NCI-H2171 (cell line): ENCODE measurements around the gene CAMSAP2.
A peak's percentile ranks its signal among the peaks of the same experiment; 100 is the strongest.

Source experiments
- DNase-seq: peaks from one replicate; lab custom pipeline; 2025; lab: John Stamatoyannopoulos, UW

Gene CAMSAP2, protein sequence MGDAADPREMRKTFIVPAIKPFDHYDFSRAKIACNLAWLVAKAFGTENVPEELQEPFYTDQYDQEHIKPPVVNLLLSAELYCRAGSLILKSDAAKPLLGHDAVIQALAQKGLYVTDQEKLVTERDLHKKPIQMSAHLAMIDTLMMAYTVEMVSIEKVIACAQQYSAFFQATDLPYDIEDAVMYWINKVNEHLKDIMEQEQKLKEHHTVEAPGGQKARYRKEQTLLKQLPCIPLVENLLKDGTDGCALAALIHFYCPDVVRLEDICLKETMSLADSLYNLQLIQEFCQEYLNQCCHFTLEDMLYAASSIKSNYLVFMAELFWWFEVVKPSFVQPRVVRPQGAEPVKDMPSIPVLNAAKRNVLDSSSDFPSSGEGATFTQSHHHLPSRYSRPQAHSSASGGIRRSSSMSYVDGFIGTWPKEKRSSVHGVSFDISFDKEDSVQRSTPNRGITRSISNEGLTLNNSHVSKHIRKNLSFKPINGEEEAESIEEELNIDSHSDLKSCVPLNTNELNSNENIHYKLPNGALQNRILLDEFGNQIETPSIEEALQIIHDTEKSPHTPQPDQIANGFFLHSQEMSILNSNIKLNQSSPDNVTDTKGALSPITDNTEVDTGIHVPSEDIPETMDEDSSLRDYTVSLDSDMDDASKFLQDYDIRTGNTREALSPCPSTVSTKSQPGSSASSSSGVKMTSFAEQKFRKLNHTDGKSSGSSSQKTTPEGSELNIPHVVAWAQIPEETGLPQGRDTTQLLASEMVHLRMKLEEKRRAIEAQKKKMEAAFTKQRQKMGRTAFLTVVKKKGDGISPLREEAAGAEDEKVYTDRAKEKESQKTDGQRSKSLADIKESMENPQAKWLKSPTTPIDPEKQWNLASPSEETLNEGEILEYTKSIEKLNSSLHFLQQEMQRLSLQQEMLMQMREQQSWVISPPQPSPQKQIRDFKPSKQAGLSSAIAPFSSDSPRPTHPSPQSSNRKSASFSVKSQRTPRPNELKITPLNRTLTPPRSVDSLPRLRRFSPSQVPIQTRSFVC (N-terminal part only)

DNA sequence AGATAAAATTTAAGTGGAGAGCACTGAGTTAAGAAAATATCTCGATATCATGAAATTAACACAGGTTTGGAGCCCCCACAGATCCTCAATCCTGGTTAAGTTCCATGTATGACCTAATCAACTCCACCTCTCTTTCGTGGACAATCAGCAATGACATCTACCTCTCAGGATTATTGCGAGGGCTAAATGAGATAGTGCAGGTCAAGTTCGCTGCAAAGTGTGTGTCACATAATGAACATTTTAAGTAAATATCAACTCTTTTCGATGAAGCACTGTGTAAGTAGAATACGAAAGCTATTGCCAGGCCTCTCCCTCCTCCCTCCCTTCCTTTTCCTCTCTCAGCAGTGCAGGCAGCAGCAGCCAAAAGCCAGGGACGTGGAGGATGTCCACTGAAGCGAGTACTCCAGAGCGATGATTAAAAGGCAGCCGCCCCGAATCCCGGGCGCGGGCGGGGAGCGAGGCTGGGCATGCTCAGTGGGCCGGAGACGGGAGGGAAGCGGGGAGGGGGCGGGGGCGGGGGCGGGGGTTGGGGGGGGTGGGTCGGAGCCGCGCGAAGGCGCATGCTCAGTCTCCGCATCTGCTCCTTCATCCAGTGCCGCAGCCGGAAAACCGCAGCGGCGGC, at the start of gene CAMSAP2:
CAMSAP2 (plus strand) TSS at position 567 of the 622 bp plus-strand sequence. CDS start 935 bp downstream, outside the sequence.
- DNase-seq = peak; percentile 88

DNA sequence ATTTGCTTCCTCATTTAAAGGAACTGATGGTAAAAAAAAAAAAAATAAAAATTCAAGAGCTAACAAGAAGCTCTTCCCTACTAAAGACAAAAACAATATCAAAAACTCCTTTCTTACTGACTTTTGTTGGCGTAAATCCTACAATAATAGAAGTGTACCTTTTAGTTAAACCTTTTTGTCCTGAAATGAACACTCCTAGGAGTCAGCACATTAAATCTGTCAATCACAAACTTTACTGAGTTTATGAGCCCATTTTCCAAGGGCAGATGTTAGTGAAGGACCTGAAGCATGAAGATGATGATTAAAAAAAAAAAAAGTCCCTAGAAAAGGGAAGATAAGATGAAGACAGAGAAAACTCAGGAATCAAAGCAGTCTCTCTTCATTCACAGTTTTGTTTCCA, 46.4 kb upstream of the CAMSAP2 start:
- no peak for DNase-seq

DNA sequence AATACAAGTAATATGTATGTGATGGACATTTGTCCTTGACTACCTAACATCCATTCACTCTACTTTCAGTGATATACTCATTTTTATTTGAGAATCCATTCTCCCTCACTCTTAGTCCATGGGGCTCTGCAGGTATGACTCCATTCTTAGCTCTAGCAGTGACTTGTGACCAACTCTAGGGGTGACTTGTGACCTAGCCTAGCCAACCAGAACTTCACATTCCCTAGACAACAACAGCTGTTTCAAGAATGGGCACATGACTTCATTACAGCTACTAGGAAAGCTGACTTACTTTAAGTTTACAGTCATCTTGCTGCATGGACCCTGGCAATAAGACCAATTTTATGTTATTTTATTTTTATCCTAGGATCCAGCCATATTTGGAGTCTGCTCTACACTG, 45.4 kb upstream of the CAMSAP2 start:
- DNase-seq = no peak

DNA sequence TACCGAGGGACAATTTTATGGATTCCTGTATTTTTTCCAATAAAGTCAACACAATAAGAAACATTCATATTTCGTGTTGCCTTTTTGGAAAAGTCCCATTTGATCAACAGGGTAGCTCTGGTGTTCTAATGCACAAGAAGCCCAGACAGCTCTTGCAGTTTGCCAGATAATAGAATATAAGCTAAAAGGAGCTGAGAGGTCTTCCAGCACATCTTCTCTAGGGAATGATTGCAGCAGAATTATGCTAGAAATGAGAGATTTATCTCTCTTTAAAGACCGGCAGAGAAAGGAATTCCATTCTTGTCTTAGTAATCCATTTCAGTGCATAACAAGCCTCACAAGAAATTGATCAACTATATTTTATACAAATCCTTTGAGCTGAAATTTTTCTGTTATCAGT, 44.0 kb upstream of the CAMSAP2 start:
- no peak for DNase-seq

DNA sequence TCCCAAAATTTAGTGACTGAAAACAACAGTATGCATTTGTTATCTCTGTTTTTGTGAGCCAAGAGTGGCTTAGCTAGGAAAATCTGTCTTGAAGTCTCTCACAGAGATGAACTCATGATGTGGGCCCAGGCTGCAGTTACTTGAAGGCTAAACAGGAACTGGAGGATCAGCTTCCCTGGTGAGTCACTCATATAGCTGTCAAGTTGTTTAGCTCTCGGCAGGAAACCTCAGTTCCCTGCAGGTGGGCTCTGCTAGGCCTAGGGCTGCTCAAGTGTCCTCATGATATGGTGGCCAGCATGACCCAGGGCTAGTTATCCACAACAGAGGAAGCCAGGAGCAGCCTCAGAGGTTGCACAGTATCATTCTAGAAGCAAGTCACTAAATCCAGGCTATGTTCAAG, 38.8 kb upstream of the CAMSAP2 start:
- no peak for DNase-seq

DNA sequence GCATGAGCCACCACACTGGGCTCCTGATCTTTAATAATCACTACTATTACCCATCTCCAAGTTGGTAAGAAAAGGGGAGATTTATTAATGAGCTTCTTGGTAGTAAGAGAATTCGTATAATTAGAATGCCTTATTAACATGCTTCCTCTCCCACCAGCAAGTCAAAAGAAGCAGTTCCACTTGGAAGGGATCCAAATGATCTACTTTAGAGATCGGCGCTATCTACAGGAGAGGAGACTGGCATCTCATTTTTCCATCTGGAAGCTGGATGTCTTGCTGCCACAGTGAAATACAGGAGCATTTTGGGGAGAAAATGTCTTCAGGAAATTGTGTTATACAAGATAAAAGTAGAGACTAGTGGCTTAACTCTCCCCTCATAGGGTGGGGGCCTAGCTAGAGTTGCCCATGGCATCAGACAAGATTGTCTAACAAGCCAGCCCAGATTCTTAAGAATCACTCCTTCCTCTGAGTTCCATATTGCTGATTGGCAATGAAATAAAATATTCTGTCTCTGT, 33.6 kb upstream of the CAMSAP2 start:
- DNase-seq = no peak

DNA sequence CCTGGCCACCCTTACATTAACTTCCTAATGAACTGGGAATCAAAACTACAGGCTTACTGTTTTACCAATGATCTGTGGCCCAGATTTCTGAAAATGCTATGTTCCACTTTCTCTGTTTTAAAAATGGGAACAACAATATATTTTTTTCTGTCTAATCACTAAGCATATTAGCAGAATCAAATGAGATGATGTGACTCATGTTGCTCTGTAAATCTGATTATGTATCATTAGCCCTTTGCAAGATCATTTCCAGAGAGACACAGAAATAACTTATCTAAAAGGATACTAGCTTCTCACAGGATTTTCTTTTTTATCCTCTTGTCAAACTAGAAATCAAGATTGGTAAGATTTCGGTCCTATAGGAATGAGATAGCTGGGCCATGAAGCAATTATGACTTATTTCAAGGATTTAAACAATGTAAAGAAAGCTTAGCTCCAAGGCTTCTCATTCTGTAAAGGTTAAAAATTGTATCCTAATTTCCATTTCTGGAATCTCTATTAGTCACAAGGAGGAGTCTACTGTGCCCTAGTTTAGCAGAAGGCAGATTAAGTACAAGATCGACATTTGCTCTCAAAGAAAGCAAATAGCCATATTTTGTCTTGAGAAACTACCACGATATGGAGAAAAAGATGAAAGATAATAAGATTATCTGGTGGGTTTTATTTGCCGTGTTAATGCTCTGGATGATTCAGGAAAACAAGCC, 32.4 kb upstream of the CAMSAP2 start:
- DNase-seq = no peak

DNA sequence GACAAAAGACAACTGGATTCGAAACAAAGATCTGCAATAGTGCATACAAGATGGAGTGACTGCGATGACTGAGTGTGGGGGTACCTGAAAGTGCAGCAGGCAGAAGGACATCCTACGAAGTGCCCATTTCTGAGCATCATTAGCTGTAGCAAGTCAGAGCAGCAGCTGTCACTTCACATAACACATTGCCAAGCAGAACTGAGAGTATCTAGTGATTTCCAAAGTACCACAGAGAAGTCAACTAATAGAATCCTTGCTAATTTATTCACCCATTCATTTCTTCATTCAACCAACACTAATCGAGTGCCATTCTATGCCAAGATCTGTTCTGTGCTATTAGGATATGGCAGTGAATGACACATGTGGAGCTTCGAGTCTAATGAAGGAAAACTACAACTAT, 31.6 kb upstream of the CAMSAP2 start:
- DNase-seq = no peak

DNA sequence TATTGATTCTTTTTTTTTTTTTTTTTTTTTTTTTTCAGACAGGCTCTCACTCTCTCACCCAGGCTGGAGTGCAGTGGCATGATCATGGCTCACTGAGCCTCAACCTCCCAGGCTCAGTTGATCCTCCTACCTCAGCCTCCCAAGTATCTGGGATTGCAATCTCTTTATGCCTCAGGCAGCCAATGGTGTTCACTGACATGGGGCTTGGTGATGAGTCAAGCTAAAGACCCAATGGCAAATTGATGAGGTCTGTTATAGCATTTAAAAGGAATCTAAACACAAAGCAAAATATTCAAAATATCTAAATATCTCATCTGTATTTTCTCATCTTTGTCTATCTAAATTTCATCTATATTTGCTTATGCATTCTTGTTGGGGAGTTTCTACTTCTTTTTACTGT, 30.5 kb upstream of the CAMSAP2 start:
- no peak for DNase-seq

DNA sequence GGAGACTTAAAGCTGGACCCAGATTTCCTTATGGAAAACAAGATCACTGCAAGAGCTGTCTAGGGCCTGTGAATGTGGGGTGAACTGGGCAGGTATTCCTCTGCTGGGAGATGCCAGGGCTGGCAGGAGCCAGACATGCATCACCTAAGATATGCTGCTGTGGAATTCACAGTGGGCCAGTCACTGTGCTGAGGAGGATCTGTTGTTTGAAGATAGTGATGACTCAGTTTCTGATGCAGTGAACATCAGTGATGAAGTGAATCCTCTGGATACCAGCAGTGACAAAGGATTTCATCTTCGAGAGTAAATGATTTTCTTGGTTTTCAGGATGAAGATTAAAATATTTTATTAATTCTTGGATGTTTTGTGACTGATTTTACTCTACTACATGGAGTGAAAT, 29.9 kb upstream of the CAMSAP2 start:
- DNase-seq = no peak

DNA sequence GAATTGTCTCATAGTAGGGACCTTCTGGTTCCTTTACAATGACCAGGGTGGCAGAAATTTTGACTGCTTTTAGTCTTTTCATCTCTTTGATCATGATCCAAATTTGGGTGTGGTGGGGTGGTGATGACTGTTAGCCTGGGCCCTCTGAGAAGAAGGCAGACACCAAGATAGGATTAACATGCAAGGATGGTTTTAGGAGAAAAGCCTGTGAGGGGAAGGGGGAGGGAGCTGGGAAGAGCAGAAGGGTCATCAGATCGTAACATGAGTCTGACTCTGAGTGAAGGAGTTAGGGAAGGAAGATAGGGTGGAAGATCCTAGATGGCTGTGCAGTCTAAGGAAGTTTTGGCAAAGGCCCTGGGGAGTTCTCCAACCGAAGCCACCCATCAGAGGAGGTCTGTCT, 28.5 kb upstream of the CAMSAP2 start:
- no peak for DNase-seq

DNA sequence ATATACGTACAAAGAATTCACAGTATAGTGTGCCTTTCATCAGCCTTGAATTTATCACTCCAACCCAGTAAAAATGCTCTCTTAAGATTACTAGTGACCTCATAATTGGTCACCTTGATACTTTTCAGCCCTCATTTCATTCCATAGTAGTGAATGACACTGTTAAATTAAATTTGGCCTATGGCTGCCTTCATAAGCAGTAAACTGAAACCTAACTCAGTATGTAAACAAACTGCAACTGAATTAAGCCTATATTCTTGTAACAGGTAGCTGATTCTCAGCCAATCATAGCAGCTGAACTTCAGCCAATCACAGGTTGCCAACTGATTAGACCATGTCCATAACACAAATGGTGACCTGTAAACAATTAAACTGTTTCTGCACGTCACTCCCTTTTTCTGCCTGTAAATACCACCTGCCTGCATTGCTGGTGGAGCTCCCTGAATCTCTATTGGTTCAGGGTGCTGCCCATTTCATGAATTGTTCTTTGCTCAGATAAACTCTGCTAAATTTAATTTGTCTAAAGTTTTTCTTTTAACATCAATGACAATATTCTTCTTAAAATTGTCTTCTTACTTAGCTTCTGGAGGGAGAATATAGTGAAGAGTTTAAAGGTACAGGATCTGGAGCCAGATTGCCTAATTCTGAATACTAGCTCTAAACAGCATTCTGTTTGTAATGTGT, 24.0 kb upstream of the CAMSAP2 start:
- DNase-seq = no peak

DNA sequence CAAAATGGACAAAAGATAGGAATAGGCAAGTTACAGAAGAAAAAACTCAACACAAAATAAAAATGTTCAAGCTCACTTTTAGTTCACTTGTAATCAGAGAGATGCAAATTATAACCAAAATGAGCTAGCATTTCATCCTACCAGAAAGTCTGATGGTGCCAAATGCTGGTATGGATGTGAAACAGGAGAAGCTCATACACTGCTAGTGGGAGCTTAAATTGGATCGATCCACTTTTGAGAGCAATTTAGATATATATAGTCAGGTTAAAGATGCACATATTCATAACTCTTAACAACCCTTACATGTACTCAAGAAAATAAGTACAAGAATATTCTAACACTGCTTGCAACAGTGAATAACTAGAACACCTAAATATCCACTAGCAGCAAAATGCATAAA, 18.5 kb upstream of the CAMSAP2 start:
- no peak for DNase-seq

DNA sequence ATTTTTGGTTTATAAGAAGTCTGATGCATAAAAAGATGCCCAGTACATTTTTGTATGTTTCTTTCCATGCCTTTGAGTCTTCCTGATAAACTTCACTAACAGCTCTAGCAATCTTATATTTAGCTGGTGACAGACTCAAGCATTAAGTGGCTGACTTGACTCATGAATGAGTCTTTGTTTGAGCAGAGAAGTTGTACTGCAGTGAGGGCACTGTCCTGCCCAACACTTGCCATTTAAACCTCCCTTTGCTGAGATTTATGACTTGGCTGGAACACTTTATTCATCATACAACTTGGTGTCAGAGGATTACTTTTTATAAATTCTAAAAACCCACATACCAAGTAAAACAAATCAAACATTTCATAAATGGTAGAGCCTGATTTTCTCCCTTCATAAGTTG, 14.6 kb upstream of the CAMSAP2 start:
- DNase-seq = no peak

DNA sequence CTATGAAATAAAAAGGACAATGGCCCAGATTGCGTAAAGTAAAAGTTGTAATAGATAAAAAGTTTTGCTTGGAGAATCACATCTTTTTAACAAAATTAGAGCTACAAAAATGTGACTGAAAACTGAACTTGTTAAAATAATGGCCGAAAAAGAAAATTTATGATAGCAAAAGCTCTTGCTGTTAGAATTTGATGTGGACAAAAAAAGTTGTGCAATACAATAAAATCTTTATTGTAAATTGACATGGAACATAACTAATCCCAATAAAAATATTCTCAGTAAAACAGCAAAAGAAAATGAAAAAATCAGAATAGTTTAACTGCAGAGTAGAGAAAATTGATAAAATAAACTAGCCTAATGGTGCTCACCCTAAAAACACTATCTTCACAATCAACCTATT, 11.4 kb upstream of the CAMSAP2 start:
- no peak for DNase-seq

DNA sequence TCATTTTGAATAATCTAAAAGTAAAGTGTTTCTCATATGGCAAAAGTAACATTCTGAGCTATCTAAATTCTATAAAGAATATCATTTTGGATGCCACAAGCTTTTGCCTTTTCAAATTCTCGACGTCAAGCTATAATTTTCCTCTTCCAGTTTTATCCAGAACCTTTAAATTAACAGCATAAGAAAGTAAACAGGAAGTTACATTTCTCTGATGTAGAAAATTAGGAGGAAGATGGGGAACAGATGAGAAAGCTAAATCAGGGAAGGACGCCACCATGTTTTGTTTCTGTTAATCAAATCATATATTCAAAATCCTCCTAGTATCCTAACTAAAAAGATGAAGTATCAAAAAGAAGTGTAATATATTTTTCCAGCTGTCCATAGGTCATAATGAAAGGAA, 8.8 kb upstream of the CAMSAP2 start:
- DNase-seq = no peak

DNA sequence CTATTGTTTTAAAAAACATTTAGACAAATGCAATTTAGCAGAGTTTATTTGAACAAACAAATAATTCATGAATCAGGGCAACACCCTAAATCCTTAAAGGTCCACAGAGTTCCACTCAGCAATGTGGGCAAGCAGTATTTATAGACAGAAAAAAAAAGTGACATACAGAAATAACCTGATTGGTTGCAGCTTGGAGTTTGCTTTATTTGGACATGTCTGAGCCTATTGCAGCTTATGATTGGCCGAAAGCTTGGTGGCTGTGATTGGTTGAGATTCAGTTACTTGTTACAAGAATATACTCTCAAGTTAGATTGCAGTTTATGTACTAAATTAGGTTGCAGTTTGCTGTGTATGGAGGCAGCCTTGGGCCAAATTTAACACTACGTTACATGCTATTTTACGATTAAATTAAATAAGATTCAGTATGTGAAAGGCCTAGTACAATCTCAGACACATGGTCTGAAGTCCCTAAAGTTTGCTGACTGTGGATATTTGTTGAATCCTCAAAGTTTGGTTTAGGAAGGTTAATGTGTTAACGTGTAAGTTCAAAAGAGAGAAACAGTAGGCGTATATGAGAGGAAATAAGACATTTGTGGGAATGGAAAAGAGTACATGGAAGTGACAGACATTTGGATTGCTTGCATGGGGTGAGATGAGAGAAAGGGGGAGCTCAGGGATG, 6.9 kb upstream of the CAMSAP2 start:
- DNase-seq = no peak

DNA sequence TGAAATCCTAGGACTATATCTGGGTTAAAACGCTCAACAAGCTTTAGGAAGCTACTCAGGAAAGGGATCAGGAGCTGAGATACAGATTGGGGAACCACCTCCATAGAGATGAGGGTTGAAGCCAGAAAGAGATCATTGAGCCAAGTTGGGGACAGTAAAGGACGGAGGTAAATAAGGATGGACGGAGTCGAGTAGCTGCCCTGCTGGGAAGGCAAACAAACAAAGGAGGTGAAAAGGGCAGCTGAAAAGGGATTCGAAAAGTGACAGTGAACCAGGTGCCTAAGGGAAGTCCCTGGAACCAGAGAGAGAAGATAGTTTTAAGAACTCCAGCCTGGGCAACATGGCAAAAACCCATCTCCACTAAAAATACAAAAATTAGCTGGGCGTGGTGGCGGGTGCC, 6.3 kb upstream of the CAMSAP2 start:
- no peak for DNase-seq

DNA sequence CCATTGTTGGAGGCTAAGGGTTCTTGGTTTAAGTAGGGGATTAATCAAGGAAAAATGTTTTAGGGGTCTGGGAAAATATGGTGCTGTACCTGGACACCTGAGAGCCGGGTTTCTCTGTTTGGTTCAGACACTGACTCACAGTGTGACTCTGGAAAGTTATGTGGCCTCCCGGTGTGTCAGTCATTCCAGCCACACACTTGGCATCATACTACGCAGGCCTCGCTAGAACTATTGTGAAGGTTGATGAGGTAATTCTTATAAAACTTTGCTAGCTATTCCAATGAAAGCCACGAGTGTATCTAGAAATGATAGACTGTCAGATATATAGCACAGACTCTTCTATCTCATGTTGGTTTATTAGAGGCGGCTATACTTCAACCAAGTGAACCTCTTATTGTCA, 4.8 kb upstream of the CAMSAP2 start:
- DNase-seq = no peak

DNA sequence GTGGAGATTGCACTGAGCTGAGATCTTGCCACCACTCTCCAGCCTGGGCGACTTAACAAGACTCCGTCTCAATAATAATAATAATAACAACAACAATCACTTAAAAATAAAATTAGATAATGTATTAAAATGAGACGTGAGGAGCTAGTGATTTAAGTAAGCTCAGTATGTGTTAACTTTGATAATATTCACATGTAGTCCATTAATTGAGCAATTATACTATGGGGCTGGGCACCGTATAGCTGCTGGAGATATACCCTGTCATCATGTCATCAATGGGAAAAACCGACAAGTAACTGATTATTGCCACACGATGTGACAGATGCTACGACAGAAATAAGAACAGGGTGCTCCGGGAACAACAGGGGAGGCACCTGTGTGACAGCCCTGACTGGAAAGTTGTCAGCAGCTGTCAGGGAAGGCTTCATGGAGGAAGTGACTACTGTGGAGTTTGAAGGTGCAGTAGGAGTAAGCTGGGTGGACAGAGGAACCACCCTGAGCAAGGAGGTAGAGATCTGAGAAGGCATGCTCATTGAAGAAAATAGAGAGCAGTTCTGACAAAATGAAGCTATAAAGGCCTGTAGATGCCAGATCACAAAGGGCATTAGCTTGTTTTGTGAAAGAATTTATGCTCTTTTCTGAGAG, 924 bp upstream of the CAMSAP2 start:
- no peak for DNase-seq
